GM23338 (cell line): ENCODE results near the gene MED12L. TPM values are rescaled to one million over a fixed set of nuclear protein-coding genes. Genes with fewer than 3 reads are reported as not detected.

ENCODE experiments used
- ATAC-seq: fragments of 200-7000 bp; cut with Tn5 transposase; 3 replicates; pipeline ENCODE4 v1.9.1; 2020
- DNase-seq: peaks from one replicate; pipeline ENCODE4 v3.0.0-alpha.2; 2015; ENCODE audit warnings: low spot score
- H2AFZ ChIP-seq: fragments of 200-600 bp; sonication (generic); 2 replicates; pipeline ENCODE4 v1.8.0; 2016; ENCODE audit warnings: antibody characterized with exemption, mild to moderate bottlenecking, moderate library complexity
- H3F3A ChIP-seq: fragments of 200-600 bp; sonication (generic); replicated peaks from 2 replicates; pipeline ENCODE4 v1.8.0; 2017; ENCODE audit warnings: antibody characterized with exemption, mixed run types, low read depth
- H3K27ac ChIP-seq: fragments of 200-600 bp; sonication (generic); 2 replicates; pipeline ENCODE4 v1.6.1; 2016; ENCODE audit warnings: low read depth
- H3K27me3 ChIP-seq: fragments of 200-600 bp; sonication (generic); 2 replicates; pipeline ENCODE4 v1.8.0; 2016; ENCODE audit warnings: mild to moderate bottlenecking, mixed run types, moderate library complexity; ENCODE audit not compliant: insufficient read depth
- H3K36me3 ChIP-seq: fragments of 200-600 bp; sonication (generic); 2 replicates; pipeline ENCODE4 v1.8.0; 2016; ENCODE audit warnings: mild to moderate bottlenecking; ENCODE audit not compliant: insufficient read depth
- H3K4me1 ChIP-seq: fragments of 200-600 bp; sonication (generic); 2 replicates; pipeline ENCODE4 v1.8.0; 2016; ENCODE audit warnings: mild to moderate bottlenecking, moderate library complexity; ENCODE audit not compliant: insufficient read depth
- H3K4me2 ChIP-seq: fragments of 200-600 bp; sonication (generic); 2 replicates; pipeline ENCODE4 v1.7.1; 2017; ENCODE audit warnings: mixed run types
- H3K4me3 ChIP-seq: fragments of 200-600 bp; sonication (generic); 2 replicates; pipeline ENCODE4 v1.6.1; 2016; ENCODE audit warnings: mixed run types
- H3K79me2 ChIP-seq: fragments of 200-600 bp; sonication (generic); replicated peaks from 2 replicates; pipeline ENCODE4 v1.8.0; 2017; ENCODE audit warnings: mild to moderate bottlenecking; ENCODE audit not compliant: insufficient read depth
- H3K9me2 ChIP-seq: fragments of 200-600 bp; sonication (generic); 2 replicates; pipeline ENCODE4 v1.8.0; 2017; ENCODE audit not compliant: insufficient read depth
- H4K20me1 ChIP-seq: fragments of 200-600 bp; sonication (generic); replicated peaks from 2 replicates; pipeline ENCODE4 v1.8.0; 2017; ENCODE audit warnings: mild to moderate bottlenecking; ENCODE audit not compliant: insufficient read depth
- H3K27ac Mint-ChIP-seq: 2 replicates; pipeline ENCODE4 v1.8.0; 2020; ENCODE audit warnings: inconsistent platforms, mild to moderate bottlenecking, moderate library complexity, mixed read lengths
- H3K27me3 Mint-ChIP-seq: 3 replicates; pipeline ENCODE4 v1.8.0; 2022; ENCODE audit warnings: low read depth, mild to moderate bottlenecking, moderate library complexity, mixed read lengths, inconsistent platforms; ENCODE audit not compliant: insufficient read depth, poor library complexity
- H3K36me3 Mint-ChIP-seq: 3 replicates; pipeline ENCODE4 v1.8.0; 2021; ENCODE audit warnings: low read depth, mild to moderate bottlenecking, inconsistent platforms, moderate library complexity, mixed read lengths
- H3K4me1 Mint-ChIP-seq: 3 replicates; pipeline ENCODE4 v1.8.0; 2020; ENCODE audit warnings: mild to moderate bottlenecking, inconsistent platforms, mixed read lengths
- H3K4me3 Mint-ChIP-seq: 3 replicates; pipeline ENCODE4 v1.8.0; 2021; ENCODE audit warnings: moderate library complexity, mild to moderate bottlenecking, inconsistent platforms, mixed read lengths
- H3K9me3 Mint-ChIP-seq: 3 replicates; pipeline ENCODE4 v1.8.0; 2020; ENCODE audit warnings: moderate library complexity, mild to moderate bottlenecking, inconsistent platforms, mixed read lengths
- CREB1 ChIP-seq: fragments of 250-450 bp; sonication (Bioruptor Pico); IDR thresholded peaks from 2 replicates; pipeline ENCODE4 v1.5.0; 2020; ENCODE audit warnings: low read depth, mild to moderate bottlenecking, moderate library complexity
- EZH2 ChIP-seq: fragments of 200-600 bp; sonication (generic); IDR thresholded peaks from one replicate; pipeline ENCODE4 v1.8.0; 2017; ENCODE audit warnings: antibody characterized with exemption, mild to moderate bottlenecking, low read depth; ENCODE audit not compliant: unreplicated experiment
- EZH2phosphoT487 ChIP-seq: fragments of 200-600 bp; sonication (generic); IDR thresholded peaks from one replicate; pipeline ENCODE4 v1.8.1; 2018; ENCODE audit warnings: antibody characterized with exemption; ENCODE audit not compliant: unreplicated experiment
- JUNB ChIP-seq: IDR thresholded peaks from one replicate; pipeline ENCODE4 v1.6.1; 2016; ENCODE audit warnings: antibody characterized with exemption; ENCODE audit not compliant: unreplicated experiment
- NANOG ChIP-seq: IDR thresholded peaks from 2 replicates; pipeline ENCODE4 v1.6.1; 2016; ENCODE audit warnings: antibody characterized with exemption, borderline replicate concordance
- POLR2AphosphoS5 ChIP-seq: IDR thresholded peaks from 2 replicates; pipeline ENCODE4 v1.6.1; 2016; ENCODE audit warnings: antibody characterized with exemption, low read depth
- STAT1 ChIP-seq: IDR thresholded peaks from one replicate; pipeline ENCODE4 v1.6.1; 2016; ENCODE audit warnings: antibody characterized with exemption; ENCODE audit not compliant: unreplicated experiment
- ZNF114 ChIP-seq: fragments of 250-450 bp; sonication (Bioruptor Pico); IDR thresholded peaks from 2 replicates; pipeline ENCODE4 v1.5.0; 2020; ENCODE audit warnings: mild to moderate bottlenecking, moderate library complexity
- ZNF331 ChIP-seq: fragments of 250-450 bp; sonication (Bioruptor Pico); IDR thresholded peaks from 2 replicates; pipeline ENCODE4 v1.5.0; 2020; ENCODE audit warnings: low read depth, mild to moderate bottlenecking, moderate library complexity
- ZNF462 ChIP-seq: fragments of 250-450 bp; sonication (Bioruptor Pico); IDR thresholded peaks from 2 replicates; pipeline ENCODE4 v1.5.0; 2020; ENCODE audit warnings: mild to moderate bottlenecking, moderate library complexity
- polyA plus RNA-seq: library from polyadenylated mRNA; unstranded; fragments of >200 nt; fragmentation: Nextera tagmentation; extraction: Ambion mirVana; gene quantifications from 2 replicates; pipeline ENCODE4 v1.2.1, GENCODE V29; 2016
- total RNA-seq: library from RNA; depleted of rRNA; stranded (reverse); fragments of >200 nt; shearing (Covaris generic); gene quantifications from 2 replicates; pipeline ENCODE4 v1.2.3, GENCODE V29; 2014
- TF ChIP-seq, protein P1 (sequence below), 2 experiments: fragments of 200-600 bp in 1 of 2; sonication (generic) in 1 of 2; conservative IDR thresholded peaks; 2 replicates each; pipeline versions ENCODE4 v1.5.1 to v1.6.1; 2016 to 2017; ENCODE audit warnings: antibody characterized with exemption in 2 of 2, low read depth in 2 of 2, mild to moderate bottlenecking in 2 of 2, moderate library complexity in 1 of 2

The MED12L gene
- total and polyA plus RNA-seq, 2 experiments from 2014 or later, result 5.7 to 25.0 TPM

DNA sequence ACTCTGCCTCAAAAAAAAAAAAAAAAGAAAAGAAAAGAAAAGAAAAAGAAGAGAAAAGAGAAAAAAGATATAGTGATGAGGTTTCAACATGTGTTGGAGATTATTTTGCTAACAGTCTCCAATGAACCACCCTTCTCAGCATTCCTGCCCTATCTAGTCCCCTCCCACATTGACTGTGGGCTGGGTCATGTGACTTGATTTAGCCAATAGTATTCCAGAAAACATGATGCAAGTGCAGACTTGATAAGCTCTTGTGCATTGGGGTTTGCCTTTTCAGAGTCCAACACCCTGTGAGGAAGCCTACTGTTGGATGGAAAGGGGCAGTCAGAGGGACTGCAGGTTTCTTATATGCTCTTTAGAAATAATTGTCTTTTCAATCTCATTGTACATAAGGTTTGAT is 37.8 kb upstream of the MED12L start:
- ATAC-seq, result 0 out of 3 replicates have a peak, but pooled peaks have one; percentile 25
- peak; percentile 40 for DNase-seq

More for the DNA sequence above, 37.8 kb upstream of the MED12L start:
- Histone ChIP-seq H3K4me3 (no peak overlapping the region), H3K9me2 (peaks cover 7% of the 10 kb centered on the region), H3K27me3 (no peaks in the 10 kb centered on the region), H4K20me1 (no peaks in the 10 kb centered on the region), H3K79me2 (no peaks in the 10 kb centered on the region), H2AFZ (no peak overlapping the region), H3F3A (no peaks in the 10 kb centered on the region), H3K27ac (no peak overlapping the region), H3K4me1 (no peaks in the 10 kb centered on the region), H3K36me3 (no peaks in the 10 kb centered on the region), H3K4me2 (no peak overlapping the region)
- peaks cover 3% of the 10 kb centered on the region for H3K27me3 Mint-ChIP-seq
- no peaks in the 10 kb centered on the region for H3K36me3 Mint-ChIP-seq
- no peaks in the 10 kb centered on the region; the same call in 2 of the 3 replicates for H3K4me1 Mint-ChIP-seq
- H3K27ac Mint-ChIP-seq, result no peak overlapping the region
- no peak for TF ChIP-seq JUNB
- TF ChIP-seq, protein P1, sequence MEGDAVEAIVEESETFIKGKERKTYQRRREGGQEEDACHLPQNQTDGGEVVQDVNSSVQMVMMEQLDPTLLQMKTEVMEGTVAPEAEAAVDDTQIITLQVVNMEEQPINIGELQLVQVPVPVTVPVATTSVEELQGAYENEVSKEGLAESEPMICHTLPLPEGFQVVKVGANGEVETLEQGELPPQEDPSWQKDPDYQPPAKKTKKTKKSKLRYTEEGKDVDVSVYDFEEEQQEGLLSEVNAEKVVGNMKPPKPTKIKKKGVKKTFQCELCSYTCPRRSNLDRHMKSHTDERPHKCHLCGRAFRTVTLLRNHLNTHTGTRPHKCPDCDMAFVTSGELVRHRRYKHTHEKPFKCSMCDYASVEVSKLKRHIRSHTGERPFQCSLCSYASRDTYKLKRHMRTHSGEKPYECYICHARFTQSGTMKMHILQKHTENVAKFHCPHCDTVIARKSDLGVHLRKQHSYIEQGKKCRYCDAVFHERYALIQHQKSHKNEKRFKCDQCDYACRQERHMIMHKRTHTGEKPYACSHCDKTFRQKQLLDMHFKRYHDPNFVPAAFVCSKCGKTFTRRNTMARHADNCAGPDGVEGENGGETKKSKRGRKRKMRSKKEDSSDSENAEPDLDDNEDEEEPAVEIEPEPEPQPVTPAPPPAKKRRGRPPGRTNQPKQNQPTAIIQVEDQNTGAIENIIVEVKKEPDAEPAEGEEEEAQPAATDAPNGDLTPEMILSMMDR (conservative IDR thresholded peaks at IDR 0.05; ENCODE audit: low read depth in 2 of 2), result no peak
- TF ChIP-seq ZNF114 (CRISPR knock-in tag), result no peak
- no peak for TF ChIP-seq POLR2AphosphoS5
- TF ChIP-seq ZNF331 (CRISPR knock-in tag), result no peak
- no peak for TF ChIP-seq STAT1
- no peak for TF ChIP-seq EZH2
- no peak for TF ChIP-seq EZH2phosphoT487
- TF ChIP-seq CREB1 (CRISPR knock-in tag), result no peak
- TF ChIP-seq ZNF462 (CRISPR knock-in tag), result no peak
- no peak for TF ChIP-seq NANOG
- no peaks in the 10 kb centered on the region for H3K9me3 Mint-ChIP-seq
- H3K4me3 Mint-ChIP-seq, result no peak overlapping the region
